Endothelial cell of umbilical vein (primary cell): Measurements from ENCODE around the gene SUPT3H.

Experiments used
- CTCF ChIP-seq, 2 donors: IDR thresholded peaks; 1 replicate in 1 of 2; 2 replicates in 1 of 2; pipeline ENCODE4 v1.5.1; 2011; ENCODE audit warnings: low read length in 2 of 2, mild to moderate bottlenecking in 2 of 2, moderate library complexity in 2 of 2, control low read depth in 1 of 2, inconsistent platforms in 1 of 2, low read depth in 1 of 2; ENCODE audit not compliant: insufficient read depth in 1 of 2; ENCODE audit errors: extremely low read depth in 1 of 2
- EZH2 ChIP-seq: IDR thresholded peaks from 2 replicates; pipeline ENCODE4 v1.6.1; 2012; ENCODE audit warnings: borderline replicate concordance, low read depth, mild to moderate bottlenecking, moderate library complexity, low read length, inconsistent platforms; ENCODE audit not compliant: severe bottlenecking
- FOS ChIP-seq: IDR thresholded peaks from 2 replicates; pipeline ENCODE4 v1.6.1; 2011; ENCODE audit warnings: mild to moderate bottlenecking, low read length, moderate library complexity, borderline replicate concordance; ENCODE audit not compliant: insufficient read depth
- GATA2 ChIP-seq: IDR thresholded peaks from 2 replicates; pipeline ENCODE4 v1.7.0; 2011; ENCODE audit warnings: low read depth, mild to moderate bottlenecking, moderate library complexity, mixed read lengths, low read length; ENCODE audit not compliant: insufficient read length, insufficient read depth
- JUN ChIP-seq: IDR thresholded peaks from 2 replicates; pipeline ENCODE4 v1.6.1; 2011; ENCODE audit warnings: borderline replicate concordance, low read depth; ENCODE audit not compliant: insufficient read length, insufficient read depth
- MAX ChIP-seq: IDR thresholded peaks from 2 replicates; pipeline ENCODE4 v1.6.1; 2011; ENCODE audit not compliant: insufficient read depth, insufficient read length
- MYC ChIP-seq: IDR thresholded peaks from one replicate; pipeline ENCODE4 v1.6.1; 2011; ENCODE audit warnings: mild to moderate bottlenecking, low read depth, low read length
- POLR2A ChIP-seq: IDR thresholded peaks from 2 replicates; pipeline ENCODE4 v1.6.1; 2012; ENCODE audit warnings: low read depth, mild to moderate bottlenecking, control low read depth, low read length
- POLR2AphosphoS5 ChIP-seq: IDR thresholded peaks from 2 replicates; pipeline ENCODE4 v1.6.1; 2012; ENCODE audit warnings: low read depth, mild to moderate bottlenecking, control low read depth, low read length, moderate library complexity; ENCODE audit not compliant: insufficient read depth

- TF ChIP-seq CTCF (IDR thresholded peaks at IDR 0.05; ENCODE audit: extremely low read depth in 1 of 2, insufficient read depth in 1 of 2, low read depth in 1 of 2, low read length in 2 of 2) (no peak), MAX (no peak), EZH2 (no peak), POLR2A (no peak), POLR2AphosphoS5 (no peak), GATA2 (no peak), JUN (no peak), MYC (no peak), FOS (no peak)
Observed at GRCh38 chr6:45109551-45109950, 268.2 kb downstream of the SUPT3H start.
